ENCODE results near the gene DYNLL2. TPM values are rescaled to one million over a fixed set of nuclear protein-coding genes. Genes with fewer than 3 reads are reported as not detected.

The DYNLL2 gene
- polyA plus RNA-seq, 1 of the 3 experiments (the other 2 are of a cell fraction), result 27.0 TPM

- H3K9me3 ChIP-seq, result no peaks in the 10 kb centered on the region
- H3K4me2 ChIP-seq, result no peak overlapping the region
- no peaks in the 10 kb centered on the region for H3K36me3 ChIP-seq (replicated peaks in 1 of 2; ENCODE audit: control insufficient read depth in 1 of 2, insufficient read depth in 2 of 2, low read length in 1 of 2)
- no peaks in the 10 kb centered on the region for H3K9me2 ChIP-seq
- H3K4me1 ChIP-seq (ENCODE audit: control insufficient read depth in 1 of 2, insufficient read depth in 2 of 2, low read depth in 1 of 2, low read length in 1 of 2), result no peaks in the 10 kb centered on the region
- H2AFZ ChIP-seq (ENCODE audit: low read depth), result no peak overlapping the region
- TF ChIP-seq RXRA (IDR thresholded peaks at IDR 0.05; ENCODE audit: borderline replicate concordance, low read depth) (no peak), MXI1 (IDR thresholded peaks at IDR 0.05; ENCODE audit: low read depth, low read length) (no peak), POLR2AphosphoS5 (IDR thresholded peaks at IDR 0.05; ENCODE audit: low read depth, low read length) (no peak), TEAD4 (IDR thresholded peaks at IDR 0.05; ENCODE audit: borderline replicate concordance, insufficient read depth) (no peak)
- H3K27me3 ChIP-seq (ENCODE audit: insufficient read depth), result 0 out of 2 replicates have a peak, but pooled peaks cover 18% of the 10 kb centered on the region
- H3K79me2 ChIP-seq (ENCODE audit: insufficient read depth), result no peaks in the 10 kb centered on the region
- ChIA-PET POLR2A (interaction anchor here (1.0 to 1.6 kb wide), 3 partner anchors 30 to 117 kb away, joined by 4 to 5 read pairs (median 4); partner anchors contain the start of gene SRSF1), CTCF (interaction anchor here (0.7 to 9.4 kb wide), 22 partner anchors 8 to 1010 kb away, joined by 3 to 144 read pairs (median 6); partner anchors contain the start of gene SRSF1)
- H3F3A ChIP-seq (replicated peaks; ENCODE audit: insufficient read depth), result no peaks in the 10 kb centered on the region
- no peak for DNase-seq
- no peaks in the 10 kb centered on the region for H4K20me1 ChIP-seq (ENCODE audit: insufficient read depth)
- no peak overlapping the region for H3K9ac ChIP-seq
- H3K27ac ChIP-seq (ENCODE audit: low read depth in 2 of 2, low read length in 1 of 2), result no peak overlapping the region
- WGBS (ENCODE audit: low lambda C conversion rate), result 22% methylated on average over 4 of the region's 4 CpGs
- H3K4me3 ChIP-seq (ENCODE audit: low read depth in 2 of 2, low read length in 1 of 2), result no peak overlapping the region
Measured at GRCh38 chr17:58113947-58114346, 30.7 kb downstream of the DYNLL2 start.

- Histone ChIP-seq H3K27me3 (ENCODE audit: insufficient read depth) (0 out of 2 replicates have a peak, but pooled peaks cover 18% of the 10 kb centered on the region), H3K4me2 (no peak overlapping the region), H2AFZ (ENCODE audit: low read depth) (no peak overlapping the region), H3K9me3 (no peaks in the 10 kb centered on the region), H3K9ac (no peak overlapping the region), H3K79me2 (ENCODE audit: insufficient read depth) (no peaks in the 10 kb centered on the region), H3F3A (replicated peaks; ENCODE audit: insufficient read depth) (no peaks in the 10 kb centered on the region), H3K4me1 (ENCODE audit: control insufficient read depth in 1 of 2, insufficient read depth in 2 of 2, low read depth in 1 of 2, low read length in 1 of 2) (no peaks in the 10 kb centered on the region), H4K20me1 (ENCODE audit: insufficient read depth) (no peaks in the 10 kb centered on the region), H3K36me3 (replicated peaks in 1 of 2; ENCODE audit: control insufficient read depth in 1 of 2, insufficient read depth in 2 of 2, low read length in 1 of 2) (no peaks in the 10 kb centered on the region), H3K27ac (ENCODE audit: low read depth in 2 of 2, low read length in 1 of 2) (no peak overlapping the region), H3K9me2 (no peaks in the 10 kb centered on the region), H3K4me3 (ENCODE audit: low read depth in 2 of 2, low read length in 1 of 2) (no peak overlapping the region)
- no peak for DNase-seq
- POLR2A ChIA-PET, result no interaction called here
- 54% methylated on average over 5 of the region's 5 CpGs for WGBS (ENCODE audit: low lambda C conversion rate)
- CTCF ChIA-PET, result interaction anchor here (0.6 to 9.4 kb wide), 4 partner anchors 9 to 258 kb away, joined by 3 to 144 read pairs (median 61); no protein-coding TSS in a partner anchor
- no peak for TF ChIP-seq ELF1 (IDR thresholded peaks at IDR 0.05)
- TF ChIP-seq FOSL2 (IDR thresholded peaks at IDR 0.05; ENCODE audit: borderline replicate concordance, low read depth), result no peak
- TF ChIP-seq CHD2 (IDR thresholded peaks at IDR 0.05; ENCODE audit: low read length, partially characterized antibody), result no peak
- no peak for TF ChIP-seq REST (IDR thresholded peaks at IDR 0.05; ENCODE audit: low read depth, low read length)
- TF ChIP-seq EP300 (IDR thresholded peaks at IDR 0.05; ENCODE audit: borderline replicate concordance in 1 of 2, low read depth in 1 of 2, low read length in 1 of 2), result no peak
- TF ChIP-seq MEF2A (IDR thresholded peaks at IDR 0.05; ENCODE audit: borderline replicate concordance, low read depth), result no peak
- no peak for TF ChIP-seq NFIC (IDR thresholded peaks at IDR 0.05; ENCODE audit: borderline replicate concordance)
- no peak for TF ChIP-seq FOXM1 (IDR thresholded peaks at IDR 0.05; ENCODE audit: low read depth)
- TF ChIP-seq ZBTB33 (IDR thresholded peaks at IDR 0.05; ENCODE audit: borderline replicate concordance, low read depth), result no peak
- no peak for TF ChIP-seq GABPA (IDR thresholded peaks at IDR 0.05; ENCODE audit: low read depth)
- TF ChIP-seq GATA2 (CRISPR knock-in tag; IDR thresholded peaks at IDR 0.05), result no peak
- no peak for TF ChIP-seq SIN3A (IDR thresholded peaks at IDR 0.05; ENCODE audit: borderline replicate concordance, low read depth, low read length)
Measured at GRCh38 chr17:58117382-58117781, 34.2 kb downstream of the DYNLL2 start.

All from SK-N-SH (cell line).